Limb (tissue), 2 donors: ENCODE data around the gene ISL1.

Experiments
- DNase-seq, 2 donors: peaks; one replicate each; pipeline ENCODE4 v3.0.0-alpha.2; 2016; ENCODE audit errors: extremely low spot score in 2 of 2

Gene ISL1

GRCh38 chr5:51383131-51384121 is at the start of gene ISL1:
Gene ISL1 (plus strand): TSS chr5:51383448. CDS start chr5:51383672, 224 bp downstream.
- DNase-seq, result peak; percentile 84 to 85

GRCh38 chr5:51336878-51337277 is 46.4 kb upstream of the ISL1 start:
- DNase-seq, result no peak

- no peak for DNase-seq
These were observed 38.1 kb upstream of the ISL1 start for GRCh38 chr5:51345106-51345505.

- DNase-seq, result no peak
These were observed 36.1 kb upstream of the ISL1 start for GRCh38 chr5:51347157-51347556.

GRCh38 chr5:51347704-51348103 is 35.5 kb upstream of the ISL1 start:
- DNase-seq, result no peak

- no peak for DNase-seq
These were observed 12.2 kb upstream of the ISL1 start for GRCh38 chr5:51371052-51371451.

- DNase-seq, result no peak
These were observed 9.2 kb upstream of the ISL1 start for GRCh38 chr5:51373880-51374523.

- no peak for DNase-seq
These were observed 8.2 kb upstream of the ISL1 start for GRCh38 chr5:51375084-51375483.

GRCh38 chr5:51376509-51376908 is 6.7 kb upstream of the ISL1 start:
- no peak for DNase-seq

- peak in 1 of 2 donors; percentile 48 for DNase-seq
These were observed 5.8 kb upstream of the ISL1 start for GRCh38 chr5:51377151-51378060.

- DNase-seq, result no peak
These were observed 5.2 kb upstream of the ISL1 start for GRCh38 chr5:51378061-51378409.

- DNase-seq, result peak in 1 of 2 donors; percentile 58
These were observed 4.6 kb upstream of the ISL1 start for GRCh38 chr5:51378448-51379330.

- DNase-seq, result no peak
These were observed 3.9 kb upstream of the ISL1 start for GRCh38 chr5:51379331-51379700.

- peak in 1 of 2 donors; percentile 44 for DNase-seq
These were observed 2.5 kb upstream of the ISL1 start for GRCh38 chr5:51380603-51381207.

GRCh38 chr5:51381761-51382474 is 1.3 kb upstream of the ISL1 start:
- DNase-seq, result no peak

- DNase-seq, result peak in 1 of 2 donors; percentile 67
These were observed 622 bp upstream of the ISL1 start for GRCh38 chr5:51382521-51383130.

- no peak for DNase-seq
These were observed 1.1 kb downstream of the ISL1 start for GRCh38 chr5:51384281-51384840.

GRCh38 chr5:51385216-51385615 is 2.0 kb downstream of the ISL1 start:
- DNase-seq, result no peak
